GM18526 (cell line): ENCODE data around the gene C14orf180.

Experiments
- POLR2A ChIP-seq: IDR thresholded peaks from 3 replicates; pipeline ENCODE4 v1.6.1; 2011; ENCODE audit not compliant: insufficient read length; ENCODE audit errors: extremely low read depth

Gene C14orf180

GRCh38 chr14:104579507-104579906, at the start of gene C14orf180:
Gene C14orf180, plus strand, starts transcription at chr14:104579764. Its CDS starts 6,667 bp downstream, at chr14:104586431.
- TF ChIP-seq POLR2A, result no peak

GRCh38 chr14:104530646-104531045, 48.9 kb upstream of the C14orf180 start:
- TF ChIP-seq POLR2A, result no peak

GRCh38 chr14:104531421-104532190, 48.0 kb upstream of the C14orf180 start:
- TF ChIP-seq POLR2A, result no peak

- TF ChIP-seq POLR2A, result no peak
These were observed 47.4 kb upstream of the C14orf180 start for GRCh38 chr14:104532191-104532555.

GRCh38 chr14:104534036-104534435, 45.5 kb upstream of the C14orf180 start:
- no peak for TF ChIP-seq POLR2A

GRCh38 chr14:104536942-104537612, 42.5 kb upstream of the C14orf180 start:
- TF ChIP-seq POLR2A, result no peak

GRCh38 chr14:104537613-104537988, 42.0 kb upstream of the C14orf180 start:
- TF ChIP-seq POLR2A, result no peak

- TF ChIP-seq POLR2A, result no peak
These were observed 37.6 kb upstream of the C14orf180 start for GRCh38 chr14:104541905-104542465.

- no peak for TF ChIP-seq POLR2A
These were observed 36.4 kb upstream of the C14orf180 start for GRCh38 chr14:104542871-104543830.

GRCh38 chr14:104544362-104544961, 35.1 kb upstream of the C14orf180 start:
- no peak for TF ChIP-seq POLR2A

GRCh38 chr14:104545151-104545941, 34.2 kb upstream of the C14orf180 start:
- no peak for TF ChIP-seq POLR2A

GRCh38 chr14:104545942-104546501, 33.5 kb upstream of the C14orf180 start:
- no peak for TF ChIP-seq POLR2A

- no peak for TF ChIP-seq POLR2A
These were observed 32.8 kb upstream of the C14orf180 start for GRCh38 chr14:104546591-104547309.
